GM18867 (cell line): Measurements from ENCODE around the gene OBSCN.

Source experiments
- ATAC-seq: cut with Tn5 transposase; IDR thresholded peaks from one replicate; pipeline ENCODE4 v1.9.1; 2021; ENCODE audit warnings: mild to moderate bottlenecking, moderate library complexity; ENCODE audit not compliant: unreplicated experiment

Gene OBSCN

DNA sequence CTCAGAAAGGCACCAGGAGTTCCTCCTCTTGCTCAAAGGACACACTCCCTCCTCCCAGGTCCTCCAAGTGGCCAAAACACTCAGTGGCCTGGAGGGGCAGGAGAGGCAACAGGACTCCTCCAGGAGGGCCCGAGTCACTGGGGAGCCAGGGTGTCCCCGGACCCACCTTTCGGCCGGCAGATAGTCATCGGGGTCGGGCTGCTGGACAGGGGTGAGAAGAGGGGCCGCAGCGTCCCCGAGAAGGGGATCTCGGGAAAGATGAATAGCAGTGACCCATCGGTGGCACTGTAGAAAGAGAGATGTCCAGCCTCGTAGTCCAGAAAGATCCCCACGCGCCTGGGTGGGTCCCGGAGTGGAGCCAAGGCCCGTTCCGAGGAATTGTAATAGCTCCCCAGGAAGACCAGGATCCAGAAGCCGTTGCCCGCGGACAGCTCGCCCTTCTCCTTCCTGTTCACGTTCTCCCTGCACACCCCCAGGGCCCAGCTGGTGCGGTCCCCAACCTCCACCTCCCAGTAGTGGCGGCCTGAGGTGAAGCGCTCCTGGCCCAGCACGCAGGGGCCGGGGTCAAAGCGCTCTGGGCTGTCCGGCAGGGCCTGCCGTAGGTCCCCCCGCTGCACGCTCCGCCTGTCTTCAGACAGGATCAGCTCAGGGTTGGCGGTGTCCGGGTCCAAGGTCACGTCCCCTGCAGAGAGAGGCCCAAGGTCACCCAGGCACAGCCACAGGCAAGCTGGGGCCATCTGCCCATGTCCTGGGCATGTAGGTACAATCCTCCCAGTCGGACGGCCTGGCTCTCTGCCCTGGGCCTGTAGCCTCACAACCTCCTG is 186.9 kb downstream of the OBSCN start:
- no peak for ATAC-seq

- no peak for ATAC-seq
Measured at GRCh38 chr1:228396770-228397662, 189.2 kb downstream of the OBSCN start.

DNA sequence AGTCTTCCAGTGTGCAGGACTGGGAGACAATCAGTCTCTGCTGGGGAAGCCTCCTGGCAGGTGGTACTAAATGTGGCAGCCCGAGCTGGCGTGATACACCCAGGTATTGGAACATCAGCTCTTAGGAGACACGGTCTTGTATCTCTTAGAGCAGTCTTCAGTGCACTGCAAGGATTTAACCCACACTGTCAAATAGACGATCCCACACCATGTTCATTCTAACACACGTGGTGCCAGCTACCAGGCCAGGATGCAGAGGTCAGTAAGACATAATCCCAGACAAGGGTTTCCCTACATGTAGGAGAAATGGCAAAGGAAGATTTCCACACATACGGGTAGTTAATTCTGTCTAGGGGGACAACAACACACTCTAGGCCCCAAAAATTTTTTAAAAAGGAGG is 190.1 kb downstream of the OBSCN start:
- no peak for ATAC-seq

DNA sequence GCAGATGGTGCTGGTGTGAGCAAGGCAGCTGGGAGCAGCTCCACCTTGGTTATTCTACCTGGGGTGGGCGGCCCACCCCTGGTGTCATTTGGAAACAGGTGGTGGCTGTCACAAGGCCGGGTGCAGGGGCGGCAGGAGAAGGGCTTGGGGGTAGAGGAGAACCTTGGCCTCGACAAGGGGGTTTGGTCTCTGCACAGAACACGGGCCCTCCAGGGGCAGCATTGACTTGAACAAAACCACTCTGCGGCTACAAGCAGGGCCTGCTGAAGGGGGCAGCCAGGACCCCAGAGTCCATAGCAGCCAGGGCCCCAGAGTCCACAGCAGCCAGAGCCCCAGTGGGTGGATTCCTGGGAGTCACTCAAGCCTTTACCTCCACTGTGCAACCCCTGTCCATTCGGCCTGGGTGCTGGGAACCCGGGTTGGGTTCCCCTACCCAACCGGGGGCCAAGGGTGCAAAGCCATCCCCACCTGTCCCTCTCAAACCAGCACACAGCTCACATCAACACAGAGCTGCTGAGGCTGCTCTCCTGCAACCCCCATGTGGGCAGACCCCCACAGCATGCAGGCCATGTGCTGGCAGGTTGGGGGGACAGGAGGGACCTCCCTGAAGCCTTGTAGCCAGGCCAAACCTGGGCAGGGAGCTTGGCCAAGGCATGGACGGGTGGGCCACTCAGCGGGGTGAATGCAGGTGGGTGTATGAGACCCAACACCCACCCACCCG is 191.1 kb downstream of the OBSCN start:
- ATAC-seq, result no peak

GRCh38 chr1:228399531-228400236 is 191.8 kb downstream of the OBSCN start:
- no peak for ATAC-seq

- no peak for ATAC-seq
Measured at GRCh38 chr1:228400237-228400651, 192.4 kb downstream of the OBSCN start.

GRCh38 chr1:228400692-228401454 is 193.0 kb downstream of the OBSCN start:
- no peak for ATAC-seq

DNA sequence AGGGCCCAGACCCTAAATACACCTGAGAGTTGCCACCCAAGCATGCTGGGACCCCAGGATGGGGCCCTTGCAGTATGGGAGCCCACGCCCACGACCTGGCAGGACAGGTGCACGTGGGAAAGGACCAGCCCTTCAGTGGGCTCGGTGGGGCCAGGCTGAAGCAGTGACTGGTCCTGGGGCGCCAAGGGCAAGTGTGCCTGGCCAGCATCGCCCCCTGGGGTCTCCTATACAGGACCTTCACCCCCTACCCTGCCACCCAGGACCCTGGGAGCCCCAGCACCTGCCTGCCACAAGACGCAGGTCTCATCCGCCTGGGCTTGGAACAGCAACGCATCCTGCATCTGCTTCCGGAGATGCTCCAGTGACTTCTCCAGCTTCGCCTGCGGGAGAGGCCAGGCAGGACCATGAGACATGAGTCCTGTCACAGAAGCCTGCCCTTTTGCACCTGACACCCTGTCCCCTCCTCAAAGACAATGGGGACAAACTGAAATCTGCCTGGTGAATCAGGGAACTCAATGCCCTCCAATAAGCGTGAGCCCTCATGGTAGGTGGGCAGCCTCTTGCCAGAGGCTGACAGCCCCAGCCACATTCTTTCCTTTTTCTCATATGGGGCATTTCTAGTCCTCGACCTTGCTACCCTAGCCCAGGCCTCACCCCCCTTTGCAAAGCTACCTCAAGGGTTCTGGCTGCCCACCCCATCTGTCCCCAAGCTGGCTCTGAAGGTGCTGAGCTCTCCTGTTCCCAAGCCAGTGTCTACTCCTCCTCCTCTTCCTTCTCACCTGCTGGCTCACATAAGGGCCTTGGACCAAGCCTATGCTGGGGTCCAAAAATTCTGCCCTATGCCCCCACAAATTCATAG is 194.2 kb downstream of the OBSCN start:
- ATAC-seq, result no peak

DNA sequence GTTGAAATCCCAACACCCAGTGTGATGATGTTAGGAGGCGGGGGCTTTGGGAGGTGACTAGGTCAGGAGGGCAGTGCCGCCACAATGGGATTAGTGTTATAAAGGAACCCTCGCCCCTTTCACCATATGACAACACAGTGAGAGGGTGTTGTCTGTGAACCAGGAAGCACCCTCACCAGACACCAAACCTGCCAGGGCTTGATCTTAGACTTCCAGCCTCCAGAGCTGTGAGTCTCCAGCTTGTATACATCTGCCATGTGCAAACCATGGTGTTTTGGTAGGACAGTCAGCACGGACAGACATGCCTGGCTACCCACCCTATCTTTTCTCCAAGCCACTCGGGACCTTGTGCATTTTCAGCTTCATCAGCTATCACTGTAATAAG is 194.8 kb downstream of the OBSCN start:
- no peak for ATAC-seq

- no peak for ATAC-seq
Measured at GRCh38 chr1:228403231-228403631, 195.4 kb downstream of the OBSCN start.

DNA sequence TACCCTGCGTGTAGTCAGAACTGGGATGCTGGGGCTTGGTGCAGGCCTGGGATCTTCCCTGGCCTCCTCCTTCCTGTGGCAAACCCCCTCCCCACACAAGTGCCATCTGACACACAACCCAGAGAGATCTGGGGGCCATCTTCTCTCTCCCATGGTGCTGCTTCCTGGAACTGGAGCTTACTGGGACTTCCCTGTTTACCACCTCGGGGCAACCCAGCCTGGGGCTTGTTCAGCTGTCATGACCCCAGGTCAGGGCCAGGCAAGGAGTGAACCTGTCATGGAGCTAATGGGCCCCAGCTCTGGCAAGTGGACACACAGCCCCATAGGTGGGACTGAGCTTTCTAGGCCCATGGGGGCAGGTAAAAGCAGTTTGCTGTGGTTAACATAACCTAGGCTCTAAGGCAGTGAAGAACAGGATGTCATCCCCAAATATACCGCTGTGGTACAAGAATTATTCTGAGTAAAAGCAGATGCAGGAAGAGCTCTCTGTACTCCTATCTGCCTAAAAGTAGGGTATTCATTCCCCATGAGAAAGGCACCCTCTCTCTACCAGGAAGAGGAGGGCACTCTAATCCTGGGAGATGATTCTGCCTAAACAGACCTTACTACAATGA is 196.4 kb downstream of the OBSCN start:
- ATAC-seq, result no peak

DNA sequence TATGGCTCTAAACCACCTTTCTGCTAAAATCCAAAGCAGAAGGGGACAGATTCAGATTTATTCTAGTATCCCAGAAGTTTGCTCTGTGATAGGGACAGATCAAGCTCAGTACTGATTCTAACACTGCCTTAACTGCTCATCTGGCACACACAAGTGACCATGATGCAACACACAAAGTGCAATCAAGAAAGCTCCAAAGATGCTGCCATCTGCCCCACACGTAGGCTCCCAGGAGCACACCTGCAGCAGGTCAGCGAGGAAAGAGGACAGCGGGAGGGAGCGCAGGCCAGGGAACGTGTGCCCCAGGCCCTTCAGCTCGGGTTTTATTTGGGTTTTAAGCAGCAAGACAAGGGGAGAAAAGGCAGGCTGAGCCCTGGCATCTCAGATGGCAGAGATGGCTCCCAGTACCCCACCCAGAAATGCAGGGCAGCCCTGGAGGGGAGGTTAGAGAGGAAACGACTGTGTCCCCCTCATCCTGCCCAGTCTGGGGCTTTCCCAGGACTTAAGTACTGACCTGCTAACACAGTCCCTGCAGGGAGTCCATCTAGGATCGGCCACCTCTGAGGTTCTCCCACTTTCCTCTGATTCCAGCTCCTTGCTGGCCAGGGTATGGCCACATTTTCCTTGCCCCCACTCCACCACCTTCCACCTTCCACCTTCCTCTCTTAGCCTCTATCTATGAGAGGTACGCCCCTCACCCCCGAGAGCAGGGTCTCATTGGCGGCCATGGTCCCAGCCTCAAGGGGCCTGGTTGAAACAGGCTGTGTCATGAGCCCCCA is 197.5 kb downstream of the OBSCN start:
- no peak for ATAC-seq

GRCh38 chr1:228405979-228406228 is 198.1 kb downstream of the OBSCN start:
- ATAC-seq, result peak; percentile 22

GRCh38 chr1:228407106-228408040 is 199.5 kb downstream of the OBSCN start:
- no peak for ATAC-seq

DNA sequence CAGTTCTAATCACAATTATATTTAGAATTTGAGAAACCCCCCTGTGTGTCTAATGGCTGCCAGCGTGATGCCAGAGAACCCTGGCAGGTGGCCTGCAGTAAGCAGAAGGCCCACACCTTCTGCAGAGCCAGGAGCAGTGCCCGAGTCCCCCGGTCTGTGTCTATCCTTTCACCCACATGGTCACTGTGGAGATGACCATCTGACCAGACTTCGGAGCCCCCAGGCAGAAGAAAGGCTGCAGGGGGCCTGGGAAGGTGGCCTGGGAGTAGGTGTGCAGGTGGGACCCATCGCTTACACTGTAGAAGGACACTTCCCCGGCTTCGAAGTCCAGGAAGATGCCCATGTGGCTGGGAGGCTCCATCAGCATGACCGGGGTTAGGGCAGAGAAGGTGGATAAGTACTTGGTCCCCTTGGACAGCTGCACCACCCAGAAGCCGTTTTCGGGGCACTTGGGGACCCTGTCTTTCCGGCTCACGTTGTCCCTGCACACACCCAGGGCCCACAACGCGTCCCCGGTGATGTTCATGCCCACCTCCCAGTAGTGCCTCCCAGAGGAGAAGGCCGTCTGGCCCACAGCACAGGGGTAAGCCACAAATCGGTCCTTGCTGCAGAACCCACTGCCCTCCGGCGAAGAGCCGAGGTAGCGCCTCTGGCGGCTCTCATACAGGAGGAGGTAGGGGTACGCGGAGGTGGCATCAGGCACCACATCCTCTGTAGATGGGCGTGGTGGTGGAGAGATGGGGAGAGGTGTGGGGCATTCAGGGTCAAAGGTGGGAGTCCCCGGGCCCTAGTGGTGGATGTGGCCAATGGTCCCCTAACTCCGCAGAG is 200.4 kb downstream of the OBSCN start:
- ATAC-seq, result no peak
